T-helper 2 cell treated with Interferon-gamma antibody and Interleukin-4, amounts not matched to agents 5 μg/mL and 100 μg/mL, for 36 hours (primary cell): ENCODE data around the gene ZNF182.
"Not testable (repeated sequence)": the region's sequence is repeated elsewhere in the genome, so short reads cannot be mapped to it uniquely, and the experiment has no call there.

Experiments
- DNase-seq: peaks from one replicate; pipeline ENCODE4 v3.0.0; 2021; ENCODE audit warnings: low spot score
- H3K27ac Mint-ChIP-seq: one replicate; pipeline ENCODE4 v1.8.0; 2021; ENCODE audit warnings: mild to moderate bottlenecking, mixed read lengths
- H3K27me3 Mint-ChIP-seq: one replicate; pipeline ENCODE4 v1.8.0; 2021; ENCODE audit warnings: low read depth, mixed read lengths
- H3K36me3 Mint-ChIP-seq: one replicate; pipeline ENCODE4 v1.8.0; 2021; ENCODE audit warnings: low read depth, mixed read lengths
- H3K4me1 Mint-ChIP-seq: one replicate; pipeline ENCODE4 v1.8.0; 2021; ENCODE audit warnings: low read depth, mixed read lengths
- H3K4me3 Mint-ChIP-seq: one replicate; pipeline ENCODE4 v1.8.0; 2022; ENCODE audit warnings: mild to moderate bottlenecking, moderate library complexity, mixed read lengths
- H3K9me3 Mint-ChIP-seq: one replicate; pipeline ENCODE4 v1.8.0; 2021; ENCODE audit warnings: mixed read lengths

ZNF182 gene

DNA sequence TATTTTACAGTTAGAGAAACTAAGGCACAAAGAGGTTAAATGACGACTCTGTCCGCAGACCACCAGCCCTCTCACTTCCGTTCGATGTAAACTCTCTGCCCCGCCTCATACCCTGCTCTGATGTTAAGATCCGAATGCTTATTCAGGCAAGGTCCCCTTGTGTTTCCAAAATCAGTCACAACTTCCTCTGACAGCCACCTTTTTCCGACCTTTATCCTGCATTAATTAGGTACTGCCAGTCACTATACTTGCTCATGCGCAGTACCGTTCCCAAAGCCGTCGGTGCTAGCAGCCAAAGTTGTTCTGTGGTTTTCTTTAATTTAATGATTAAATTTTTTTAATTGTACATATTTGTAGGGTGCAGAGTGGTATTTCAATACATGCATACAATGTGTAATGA lies 16.7 kb upstream of the ZNF182 start:
- not testable (repeated sequence) for H3K4me1 Mint-ChIP-seq, H3K27me3 Mint-ChIP-seq, H3K27ac Mint-ChIP-seq, H3K36me3 Mint-ChIP-seq
- peak; percentile 27 for DNase-seq
- peaks cover 14% of the 10 kb centered on the region for H3K9me3 Mint-ChIP-seq
- peak overlapping the region; percentile 50 for H3K4me3 Mint-ChIP-seq

DNA sequence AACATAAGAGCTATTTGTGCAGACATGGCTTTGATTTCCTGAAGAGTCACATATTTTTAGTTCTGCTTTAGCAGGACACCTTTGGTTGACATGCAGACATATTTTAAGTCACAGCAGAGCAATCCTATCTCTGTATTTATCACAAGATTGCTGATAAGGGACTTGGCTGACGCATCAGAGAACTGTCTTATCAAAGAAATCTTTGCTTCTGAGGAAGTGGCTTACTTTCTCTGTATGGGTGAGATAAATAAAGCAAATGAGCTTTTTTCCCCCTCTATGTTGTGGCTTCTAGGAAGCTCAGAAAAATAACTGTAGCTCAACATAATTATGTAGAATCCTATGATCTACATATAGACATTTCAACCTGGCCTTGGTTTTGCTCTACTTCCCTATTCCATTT lies 16.1 kb upstream of the ZNF182 start:
- not testable (repeated sequence) for H3K4me3 Mint-ChIP-seq, H3K27me3 Mint-ChIP-seq, H3K36me3 Mint-ChIP-seq, DNase-seq, H3K27ac Mint-ChIP-seq, H3K4me1 Mint-ChIP-seq
- H3K9me3 Mint-ChIP-seq = peaks cover 14% of the 10 kb centered on the region

- H3K4me1 Mint-ChIP-seq, DNase-seq, H3K27ac Mint-ChIP-seq, H3K36me3 Mint-ChIP-seq, H3K9me3 Mint-ChIP-seq, H3K27me3 Mint-ChIP-seq, H3K4me3 Mint-ChIP-seq: not testable (repeated sequence)
These were observed 13.0 kb upstream of the ZNF182 start for GRCh38 chrX:48016583-48017310.

DNA sequence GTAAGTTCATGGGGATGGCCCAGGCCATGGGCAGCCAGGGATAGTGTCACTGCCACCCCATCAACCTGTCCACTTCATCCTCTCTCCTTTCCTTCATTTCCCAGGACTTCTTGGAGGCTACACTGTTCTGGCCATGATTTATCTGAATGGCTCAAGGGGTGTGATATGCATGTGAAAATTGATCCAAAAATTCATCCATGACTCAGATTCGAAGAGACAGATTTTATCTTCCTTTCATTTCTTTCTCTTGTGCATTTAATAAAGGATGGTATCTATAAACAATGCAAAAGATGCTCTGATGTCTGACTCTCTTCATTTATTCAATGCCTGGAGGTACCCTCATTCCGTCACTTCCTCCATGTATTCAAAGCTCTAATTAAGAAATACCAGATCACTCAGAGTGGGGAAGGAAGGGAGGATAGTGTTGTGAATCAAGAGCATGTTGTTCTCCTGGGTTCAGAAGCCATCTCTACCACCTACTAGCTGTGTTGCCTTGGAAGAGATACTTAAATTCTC lies 5.7 kb upstream of the ZNF182 start:
- H3K4me3 Mint-ChIP-seq, H3K4me1 Mint-ChIP-seq, H3K27ac Mint-ChIP-seq, DNase-seq, H3K9me3 Mint-ChIP-seq, H3K36me3 Mint-ChIP-seq, H3K27me3 Mint-ChIP-seq: not testable (repeated sequence)

- H3K27me3 Mint-ChIP-seq, DNase-seq, H3K4me3 Mint-ChIP-seq, H3K27ac Mint-ChIP-seq, H3K36me3 Mint-ChIP-seq, H3K9me3 Mint-ChIP-seq: not testable (repeated sequence)
- peaks cover 12% of the 10 kb centered on the region for H3K4me1 Mint-ChIP-seq
These were observed 2.9 kb upstream of the ZNF182 start, which contains the start of gene SPACA5 for GRCh38 chrX:48006688-48007087. SPACA5 (plus strand) TSS chrX:48006988; CDS start chrX:48007803, 815 bp downstream.

DNA sequence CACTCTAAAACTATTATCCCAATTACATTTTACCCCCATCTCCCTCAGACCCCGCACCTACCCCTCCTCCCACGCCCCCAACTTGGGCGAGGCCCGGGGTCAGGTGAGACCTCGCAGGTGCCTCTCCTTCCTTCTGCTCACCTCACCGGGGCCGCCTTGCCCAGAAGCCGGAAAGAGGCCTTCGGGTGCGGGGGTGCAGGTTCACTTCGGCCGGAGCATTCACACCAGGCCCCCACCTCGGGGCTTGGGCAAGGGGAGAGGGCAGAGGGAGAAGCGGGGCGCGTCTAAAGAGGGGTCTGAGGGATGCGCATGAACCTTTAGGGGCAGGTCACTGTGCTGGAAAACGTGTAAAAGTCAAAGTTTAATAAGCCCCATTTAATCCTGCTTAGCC lies 427 bp downstream of the ZNF182 start:
- Mint-ChIP-seq H3K9me3 (no peaks in the 10 kb centered on the region), H3K4me1 (peaks cover 15% of the 10 kb centered on the region)

GRCh38 chrX:48002929-48003328 lies 860 bp downstream of the ZNF182 start:
- H3K36me3 Mint-ChIP-seq = peaks cover 36% of the 10 kb centered on the region
- no peak overlapping the region for H3K27ac Mint-ChIP-seq
- no peak for DNase-seq
- no peaks in the 10 kb centered on the region for H3K27me3 Mint-ChIP-seq
- H3K4me1 Mint-ChIP-seq = peaks cover 15% of the 10 kb centered on the region
- H3K4me3 Mint-ChIP-seq = peak overlapping the region; percentile 97
- no peaks in the 10 kb centered on the region for H3K9me3 Mint-ChIP-seq

More for the DNA sequence above, 427 bp downstream of the ZNF182 start:
- Mint-ChIP-seq H3K27ac (peak overlapping the region; percentile 99), H3K27me3 (no peaks in the 10 kb centered on the region), H3K4me3 (peak overlapping the region; percentile 97), H3K36me3 (peaks cover 32% of the 10 kb centered on the region)
- DNase-seq = no peak

DNA sequence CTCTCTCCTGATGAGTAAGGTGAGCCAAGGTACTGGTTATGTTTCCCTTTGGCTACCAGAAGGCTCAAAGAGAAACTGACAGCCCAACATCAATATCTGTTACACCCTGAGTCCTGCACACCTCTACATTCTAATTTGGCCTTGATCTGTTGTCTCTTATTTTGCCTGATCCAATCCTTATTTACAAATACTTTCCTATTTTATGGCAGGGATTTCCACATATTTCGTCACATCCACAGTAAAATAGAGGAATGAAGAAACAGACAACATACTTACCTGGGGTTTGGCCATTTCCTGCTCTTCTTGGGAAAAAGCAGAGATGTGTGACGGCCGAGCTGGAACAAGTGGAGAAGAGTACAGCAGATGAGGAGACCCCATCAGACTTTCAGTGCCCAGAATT lies 1.5 kb downstream of the ZNF182 start:
- no peaks in the 10 kb centered on the region for H3K9me3 Mint-ChIP-seq
- DNase-seq = no peak
- H3K27me3 Mint-ChIP-seq = no peaks in the 10 kb centered on the region
- peak overlapping the region; percentile 57 for H3K27ac Mint-ChIP-seq
- H3K4me3 Mint-ChIP-seq = peak overlapping the region; percentile 41
- H3K36me3 Mint-ChIP-seq = peaks cover 39% of the 10 kb centered on the region
- peaks cover 15% of the 10 kb centered on the region for H3K4me1 Mint-ChIP-seq

DNA sequence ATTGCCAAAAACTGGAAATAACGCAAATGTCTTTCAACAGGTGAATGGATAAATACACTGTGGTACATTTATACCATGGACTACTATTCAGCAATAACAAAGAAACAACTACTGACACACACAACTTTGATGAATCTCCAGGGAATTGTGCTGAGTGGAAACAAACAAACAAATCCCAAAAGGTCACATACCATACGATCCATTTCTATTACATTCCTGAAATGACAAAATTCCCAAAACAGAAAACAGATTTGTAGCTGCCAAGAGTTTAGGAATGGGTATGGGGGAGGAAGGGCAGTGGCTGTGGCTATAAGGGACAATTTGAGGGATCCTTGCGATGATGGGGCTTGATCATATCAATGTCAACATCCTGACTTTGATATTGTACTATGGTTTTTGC lies 2.5 kb downstream of the ZNF182 start:
- Mint-ChIP-seq H3K27me3 (no peaks in the 10 kb centered on the region), H3K9me3 (no peaks in the 10 kb centered on the region), H3K27ac (no peak overlapping the region), H3K4me3 (no peak overlapping the region), H3K36me3 (peaks cover 50% of the 10 kb centered on the region), H3K4me1 (peaks cover 15% of the 10 kb centered on the region)
- DNase-seq = no peak

- Mint-ChIP-seq H3K27ac (no peak overlapping the region), H3K4me1 (peaks cover 6% of the 10 kb centered on the region), H3K36me3 (peaks cover 84% of the 10 kb centered on the region)
These were observed 11.1 kb downstream of the ZNF182 start for GRCh38 chrX:47992669-47993068.

GRCh38 chrX:47992095-47992380 lies 11.8 kb downstream of the ZNF182 start:
- Mint-ChIP-seq H3K9me3 (peaks cover 50% of the 10 kb centered on the region), H3K4me3 (no peak overlapping the region), H3K36me3 (peaks cover 87% of the 10 kb centered on the region), H3K27ac (no peak overlapping the region), H3K4me1 (peaks cover 6% of the 10 kb centered on the region), H3K27me3 (no peaks in the 10 kb centered on the region)
- no peak for DNase-seq

More at GRCh38 chrX:47992669-47993068, 11.1 kb downstream of the ZNF182 start:
- Mint-ChIP-seq H3K9me3 (peaks cover 44% of the 10 kb centered on the region), H3K4me3 (no peak overlapping the region), H3K27me3 (no peaks in the 10 kb centered on the region)
- no peak for DNase-seq

DNA sequence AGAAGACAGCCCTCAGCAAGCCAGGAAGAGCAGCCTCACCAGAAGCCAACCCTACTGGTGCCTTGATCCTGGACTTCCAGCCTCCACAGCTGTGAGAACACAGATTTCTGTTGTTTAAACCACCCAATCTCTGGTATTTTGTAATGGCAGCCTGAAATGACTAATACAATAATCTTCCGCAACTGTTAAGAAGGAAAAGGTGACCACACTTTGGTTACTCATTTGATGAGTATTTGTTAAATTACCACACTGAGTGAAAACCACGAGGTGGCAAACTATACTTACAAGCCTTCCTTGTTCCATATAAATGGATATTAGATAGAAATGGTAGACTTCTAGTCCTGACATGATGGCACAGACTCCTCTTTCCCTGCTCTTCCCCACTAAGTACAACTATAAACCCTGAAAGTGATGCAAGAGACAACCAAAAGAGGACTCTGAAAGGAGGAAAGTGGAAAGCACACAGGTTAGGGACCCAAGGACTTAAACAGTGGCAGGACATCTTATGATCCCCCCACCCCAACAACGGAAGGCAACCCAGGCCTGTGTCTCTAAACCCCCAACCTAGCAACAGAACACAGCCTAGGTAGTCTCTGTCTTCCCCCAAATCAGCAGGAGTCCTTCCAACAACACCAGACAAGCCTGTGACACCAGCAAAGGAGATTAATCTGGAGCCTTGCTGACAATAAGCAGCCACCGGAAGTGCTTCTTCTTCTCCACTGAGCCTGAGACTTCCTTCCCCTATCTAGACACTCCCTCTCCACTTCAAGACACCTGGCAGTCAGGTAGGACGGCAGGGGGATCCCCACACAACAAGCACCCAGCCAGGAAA lies 12.3 kb downstream of the ZNF182 start:
- DNase-seq = no peak
- H3K4me1 Mint-ChIP-seq = peaks cover 6% of the 10 kb centered on the region
- H3K4me3 Mint-ChIP-seq = no peak overlapping the region
- H3K9me3 Mint-ChIP-seq = peaks cover 53% of the 10 kb centered on the region
- H3K27ac Mint-ChIP-seq = peak overlapping the region; percentile 67
- H3K36me3 Mint-ChIP-seq = peaks cover 86% of the 10 kb centered on the region
- no peaks in the 10 kb centered on the region for H3K27me3 Mint-ChIP-seq

- peaks cover 53% of the 10 kb centered on the region for H3K9me3 Mint-ChIP-seq
- no peak overlapping the region for H3K27ac Mint-ChIP-seq
- no peaks in the 10 kb centered on the region for H3K27me3 Mint-ChIP-seq
- H3K4me1 Mint-ChIP-seq = no peaks in the 10 kb centered on the region
- H3K36me3 Mint-ChIP-seq = peaks cover 75% of the 10 kb centered on the region
- H3K4me3 Mint-ChIP-seq = no peak overlapping the region
- no peak for DNase-seq
These were observed 27.3 kb downstream of the ZNF182 start for GRCh38 chrX:47976254-47977151.
